Activated CD8-positive, alpha-beta memory T cell treated with anti-CD3 and anti-CD28 coated beads, Interleukin-2, amount 10 ng/mL, durations not matched to agents 7 days and 5 days (primary cell): ENCODE data around the gene ADCY3. TPM values are rescaled to one million over a fixed set of nuclear protein-coding genes. Genes with fewer than 3 reads are reported as not detected.

Experiments used
- ATAC-seq: fragments of 150-1000 bp; cut with Tn5 transposase; one replicate; pipeline ENCODE4 v1.10.0; 2021; ENCODE audit warnings: moderate library complexity
- CTCF ChIA-PET: fragments of 350-600 bp; sonication (Branson Sonifier 250); formaldehyde crosslinking; loops from one replicate; lab custom pipeline; 2021; ENCODE audit warnings: antibody characterized with exemption; lab: Charles Lee
- DNase-seq: peaks from one replicate; pipeline ENCODE4 v3.0.0-alpha.2; 2020
- H3K27ac Mint-ChIP-seq: one replicate; pipeline ENCODE4 v1.8.0; 2021; ENCODE audit warnings: mild to moderate bottlenecking, mixed read lengths
- H3K27me3 Mint-ChIP-seq: one replicate; pipeline ENCODE4 v1.8.0; 2021; ENCODE audit warnings: mixed read lengths
- H3K36me3 Mint-ChIP-seq: one replicate; pipeline ENCODE4 v1.8.0; 2021; ENCODE audit warnings: mild to moderate bottlenecking, mixed read lengths
- H3K4me1 Mint-ChIP-seq: one replicate; pipeline ENCODE4 v1.8.0; 2021; ENCODE audit warnings: mixed read lengths
- H3K4me3 Mint-ChIP-seq: one replicate; pipeline ENCODE4 v1.8.0; 2021; ENCODE audit warnings: mild to moderate bottlenecking, moderate library complexity, mixed read lengths
- H3K9me3 Mint-ChIP-seq: one replicate; pipeline ENCODE4 v1.8.0; 2022; ENCODE audit warnings: low read depth, mixed read lengths
- total RNA-seq, 2 experiments: library from RNA; stranded (reverse); gene quantifications; one replicate each; pipeline ENCODE4 v1.2.3, GENCODE V29; 2021

ADCY3 gene
- total RNA-seq, 2 experiments from 2014 or later, result 81.4 to 85.0 TPM

GRCh38 chr2:24855726-24856125 is 64.3 kb downstream of the ADCY3 start:
- no peak overlapping the region for H3K4me3 Mint-ChIP-seq
- no peak for ATAC-seq
- H3K27ac Mint-ChIP-seq, result no peak overlapping the region
- CTCF ChIA-PET, result no interaction called here
- H3K27me3 Mint-ChIP-seq, result no peaks in the 10 kb centered on the region
- H3K9me3 Mint-ChIP-seq, result no peaks in the 10 kb centered on the region
- no peak for DNase-seq
- peaks cover 3% of the 10 kb centered on the region for H3K4me1 Mint-ChIP-seq
- peaks cover 7% of the 10 kb centered on the region for H3K36me3 Mint-ChIP-seq

GRCh38 chr2:24855022-24855622 is 64.9 kb downstream of the ADCY3 start:
- CTCF ChIA-PET, result no interaction called here
- H3K4me1 Mint-ChIP-seq, result peaks cover 3% of the 10 kb centered on the region
- H3K36me3 Mint-ChIP-seq, result peaks cover 10% of the 10 kb centered on the region
- no peak overlapping the region for H3K27ac Mint-ChIP-seq
- DNase-seq, result no peak
- H3K27me3 Mint-ChIP-seq, result no peaks in the 10 kb centered on the region
- no peak overlapping the region for H3K4me3 Mint-ChIP-seq
- ATAC-seq, result no peak
- H3K9me3 Mint-ChIP-seq, result no peaks in the 10 kb centered on the region

- ATAC-seq, result no peak
- no peaks in the 10 kb centered on the region for H3K9me3 Mint-ChIP-seq
- H3K4me1 Mint-ChIP-seq, result peaks cover 3% of the 10 kb centered on the region
- H3K27me3 Mint-ChIP-seq, result no peaks in the 10 kb centered on the region
- no peak overlapping the region for H3K4me3 Mint-ChIP-seq
- H3K27ac Mint-ChIP-seq, result no peak overlapping the region
- CTCF ChIA-PET, result no interaction called here
- no peak for DNase-seq
- peaks cover 14% of the 10 kb centered on the region for H3K36me3 Mint-ChIP-seq
Observed at GRCh38 chr2:24853996-24854395, 66.0 kb downstream of the ADCY3 start.

GRCh38 chr2:24853046-24853445 is 67.0 kb downstream of the ADCY3 start:
- Mint-ChIP-seq H3K36me3 (peaks cover 15% of the 10 kb centered on the region), H3K27me3 (no peaks in the 10 kb centered on the region), H3K4me3 (no peak overlapping the region), H3K27ac (no peak overlapping the region), H3K4me1 (peaks cover 3% of the 10 kb centered on the region), H3K9me3 (no peaks in the 10 kb centered on the region)
- ATAC-seq (no peak), DNase-seq (no peak)
- CTCF ChIA-PET, result interaction anchor here (0.7 kb wide), 1 partner anchor 1259 kb away, joined by 3 read pairs; no protein-coding TSS in a partner anchor

- ATAC-seq, result no peak
- Mint-ChIP-seq H3K9me3 (no peaks in the 10 kb centered on the region), H3K36me3 (peaks cover 13% of the 10 kb centered on the region), H3K27ac (no peak overlapping the region), H3K4me3 (no peak overlapping the region), H3K27me3 (no peaks in the 10 kb centered on the region), H3K4me1 (peaks cover 3% of the 10 kb centered on the region)
- no peak for DNase-seq
- CTCF ChIA-PET, result interaction anchor here (0.7 kb wide), 1 partner anchor 1259 kb away, joined by 3 read pairs; no protein-coding TSS in a partner anchor
Observed at GRCh38 chr2:24852431-24853020, 67.5 kb downstream of the ADCY3 start.

- CTCF ChIA-PET, result no interaction called here
- Mint-ChIP-seq H3K27me3 (no peaks in the 10 kb centered on the region), H3K4me1 (peaks cover 3% of the 10 kb centered on the region), H3K4me3 (no peak overlapping the region), H3K36me3 (peaks cover 18% of the 10 kb centered on the region), H3K27ac (no peak overlapping the region), H3K9me3 (no peaks in the 10 kb centered on the region)
- ATAC-seq (no peak), DNase-seq (no peak)
Observed at GRCh38 chr2:24852026-24852425, 68.0 kb downstream of the ADCY3 start.

- no peak overlapping the region for H3K27ac Mint-ChIP-seq
- no peaks in the 10 kb centered on the region for H3K9me3 Mint-ChIP-seq
- peaks cover 3% of the 10 kb centered on the region for H3K4me1 Mint-ChIP-seq
- H3K36me3 Mint-ChIP-seq, result peaks cover 18% of the 10 kb centered on the region
- H3K4me3 Mint-ChIP-seq, result no peak overlapping the region
- ATAC-seq (no peak), DNase-seq (no peak)
- H3K27me3 Mint-ChIP-seq, result no peaks in the 10 kb centered on the region
- CTCF ChIA-PET, result no interaction called here
Observed at GRCh38 chr2:24850944-24851343, 69.1 kb downstream of the ADCY3 start.

GRCh38 chr2:24845691-24846090 is 74.3 kb downstream of the ADCY3 start:
- ATAC-seq, result no peak
- Mint-ChIP-seq H3K36me3 (peaks cover 15% of the 10 kb centered on the region), H3K4me1 (no peaks in the 10 kb centered on the region)

GRCh38 chr2:24844023-24844685 is 75.9 kb downstream of the ADCY3 start:
- CTCF ChIA-PET, result no interaction called here
- Mint-ChIP-seq H3K4me3 (no peak overlapping the region), H3K27ac (no peak overlapping the region), H3K4me1 (no peaks in the 10 kb centered on the region), H3K9me3 (no peaks in the 10 kb centered on the region), H3K27me3 (no peaks in the 10 kb centered on the region), H3K36me3 (peaks cover 9% of the 10 kb centered on the region)
- DNase-seq (no peak), ATAC-seq (no peak)

More at GRCh38 chr2:24845691-24846090, 74.3 kb downstream of the ADCY3 start:
- Mint-ChIP-seq H3K4me3 (no peak overlapping the region), H3K27ac (no peak overlapping the region), H3K9me3 (no peaks in the 10 kb centered on the region), H3K27me3 (no peaks in the 10 kb centered on the region)
- CTCF ChIA-PET, result interaction anchor here (0.7 kb wide), 1 partner anchor 12 kb away, joined by 3 read pairs; no protein-coding TSS in a partner anchor
- DNase-seq, result no peak

- DNase-seq, result no peak
- H3K9me3 Mint-ChIP-seq, result no peaks in the 10 kb centered on the region
- H3K4me3 Mint-ChIP-seq, result no peak overlapping the region
- H3K36me3 Mint-ChIP-seq, result peaks cover 6% of the 10 kb centered on the region
- no peaks in the 10 kb centered on the region for H3K27me3 Mint-ChIP-seq
- H3K4me1 Mint-ChIP-seq, result no peaks in the 10 kb centered on the region
- H3K27ac Mint-ChIP-seq, result no peak overlapping the region
- ATAC-seq, result no peak
- CTCF ChIA-PET, result no interaction called here
Observed at GRCh38 chr2:24843330-24843860, 76.6 kb downstream of the ADCY3 start.

- H3K9me3 Mint-ChIP-seq, result no peaks in the 10 kb centered on the region
- no peak overlapping the region for H3K27ac Mint-ChIP-seq
- H3K36me3 Mint-ChIP-seq, result peaks cover 3% of the 10 kb centered on the region
- ATAC-seq (no peak), DNase-seq (no peak)
- no peaks in the 10 kb centered on the region for H3K27me3 Mint-ChIP-seq
- H3K4me3 Mint-ChIP-seq, result no peak overlapping the region
- CTCF ChIA-PET, result no interaction called here
- no peaks in the 10 kb centered on the region for H3K4me1 Mint-ChIP-seq
Observed at GRCh38 chr2:24842081-24843050, 77.7 kb downstream of the ADCY3 start.

GRCh38 chr2:24840962-24841945 is 78.8 kb downstream of the ADCY3 start:
- DNase-seq (no peak), ATAC-seq (no peak)
- no peak overlapping the region for H3K4me3 Mint-ChIP-seq
- H3K4me1 Mint-ChIP-seq, result no peaks in the 10 kb centered on the region
- H3K36me3 Mint-ChIP-seq, result peaks cover 5% of the 10 kb centered on the region
- no peak overlapping the region for H3K27ac Mint-ChIP-seq
- CTCF ChIA-PET, result no interaction called here
- H3K9me3 Mint-ChIP-seq, result no peaks in the 10 kb centered on the region
- H3K27me3 Mint-ChIP-seq, result no peaks in the 10 kb centered on the region
